B cell (primary cell): Measurements from ENCODE around the gene DPH1. TPM values are rescaled to one million over a fixed set of nuclear protein-coding genes. Genes with fewer than 3 reads are reported as not detected.

Experiments
- ATAC-seq: fragments of 200-7000 bp; cut with Tn5 transposase; one replicate; pipeline ENCODE4 v1.10.0; 2021; ENCODE audit warnings: low read depth, mild to moderate bottlenecking, moderate number of reproducible peaks, moderate library complexity
- CTCF ChIA-PET: fragments of 350-600 bp; sonication (Branson Sonifier 250); formaldehyde crosslinking; loops from one replicate; lab custom pipeline; 2021; ENCODE audit warnings: antibody characterized with exemption, inconsistent platforms; lab: Charles Lee
- POLR2A ChIA-PET: fragments of 350-600 bp; sonication (Branson Sonifier 250); formaldehyde crosslinking; loops from one replicate; lab custom pipeline; 2021; ENCODE audit warnings: antibody characterized with exemption; lab: Charles Lee
- DNase-seq: peaks from one replicate; pipeline ENCODE4 v3.0.0; 2013
- H2AFZ ChIP-seq: 2 replicates; pipeline ENCODE4 v1.6.1; 2012; ENCODE audit warnings: mild to moderate bottlenecking, low read depth, low read length; ENCODE audit not compliant: insufficient read depth, poor library complexity, severe bottlenecking
- H3K27ac ChIP-seq, 2 donors: 1 replicate in 1 of 2; 2 replicates in 1 of 2; pipeline ENCODE4 v1.5.1; 2012 to 2013; ENCODE audit warnings: low read length in 2 of 2, mild to moderate bottlenecking in 2 of 2, moderate library complexity in 1 of 2
- H3K27me3 ChIP-seq, 4 experiments: fragments of 200-600 bp in 1 of 4; sonication (generic) in 1 of 4; replicated peaks in 1 of 4; 1 replicate in 2 of 4; 2 replicates in 2 of 4; pipeline versions ENCODE4 v1.6.1 to v1.7.0; 2013 to 2016; ENCODE audit warnings: low read length in 3 of 4, mild to moderate bottlenecking in 2 of 4, mixed read lengths in 1 of 4, moderate library complexity in 1 of 4; ENCODE audit not compliant: insufficient read depth in 4 of 4, control insufficient read depth in 3 of 4; ENCODE audit errors: control extremely low read depth in 1 of 4
- H3K36me3 ChIP-seq, 2 experiments: replicated peaks in 1 of 2; 1 replicate in 1 of 2; 2 replicates in 1 of 2; pipeline versions ENCODE4 v1.6.1 to v1.7.1; 2013; ENCODE audit warnings: low read length in 1 of 2; ENCODE audit not compliant: insufficient read depth in 2 of 2, control insufficient read depth in 1 of 2; ENCODE audit errors: control extremely low read depth in 1 of 2, extremely low read depth in 1 of 2
- H3K4me1 ChIP-seq, 2 donors: fragments of 200-600 bp in 1 of 2; sonication (generic) in 1 of 2; 1 replicate in 1 of 2; 2 replicates in 1 of 2; pipeline versions ENCODE4 v1.5.1 to v1.6.1; 2013 to 2017; ENCODE audit warnings: low read length in 2 of 2; ENCODE audit not compliant: control insufficient read depth in 2 of 2, insufficient read depth in 2 of 2
- H3K4me2 ChIP-seq: replicated peaks from 2 replicates; pipeline ENCODE3; 2012; ENCODE audit warnings: mild to moderate bottlenecking, low read depth, low read length; ENCODE audit not compliant: poor library complexity, severe bottlenecking
- H3K4me3 ChIP-seq, 5 experiments: fragments of 200-600 bp in 1 of 5; sonication (generic) in 1 of 5; 1 replicate in 3 of 5; 2 replicates in 2 of 5; pipeline versions ENCODE4 v1.5.1 to v1.7.0; 2011 to 2016; ENCODE audit warnings: low read length in 4 of 5, mild to moderate bottlenecking in 4 of 5, low read depth in 2 of 5, control low read depth in 1 of 5, moderate library complexity in 1 of 5; ENCODE audit not compliant: insufficient read depth in 1 of 5; ENCODE audit errors: control extremely low read depth in 1 of 5, extremely low read depth in 1 of 5
- H3K79me2 ChIP-seq: fragments of 200-600 bp; sonication (generic); one replicate; pipeline ENCODE4 v1.6.0; 2016; ENCODE audit warnings: low read length; ENCODE audit not compliant: control insufficient read depth, insufficient read depth
- H3K9ac ChIP-seq: fragments of 200-600 bp; sonication (generic); 2 replicates; pipeline ENCODE4 v1.6.1; 2017; ENCODE audit warnings: mild to moderate bottlenecking, low read length, moderate library complexity
- H3K9me3 ChIP-seq, 3 donors: one replicate each; pipeline versions ENCODE4 v1.6.1 to v1.7.1; 2013; ENCODE audit warnings: low read length in 2 of 3; ENCODE audit not compliant: control insufficient read depth in 2 of 3, insufficient read depth in 1 of 3; ENCODE audit errors: control extremely low read depth in 1 of 3
- H4K20me1 ChIP-seq: 2 replicates; pipeline ENCODE4 v1.6.0; 2012; ENCODE audit warnings: mild to moderate bottlenecking, low read length; ENCODE audit not compliant: insufficient read depth, control insufficient read depth, poor library complexity, severe bottlenecking
- H3K27ac Mint-ChIP-seq: one replicate; pipeline ENCODE4 v1.8.0; 2021; ENCODE audit warnings: mixed read lengths
- H3K27me3 Mint-ChIP-seq: one replicate; pipeline ENCODE4 v1.8.0; 2021; ENCODE audit warnings: mixed read lengths
- H3K4me1 Mint-ChIP-seq: one replicate; pipeline ENCODE4 v1.8.0; 2021; ENCODE audit warnings: mixed read lengths
- H3K4me3 Mint-ChIP-seq: one replicate; pipeline ENCODE4 v1.8.0; 2021; ENCODE audit warnings: mixed read lengths
- H3K9me3 Mint-ChIP-seq: one replicate; pipeline ENCODE4 v1.8.0; 2022; ENCODE audit warnings: mixed read lengths; ENCODE audit not compliant: insufficient read depth
- EZH2 ChIP-seq: IDR thresholded peaks from 2 replicates; pipeline ENCODE4 v1.6.1; 2012; ENCODE audit warnings: borderline replicate concordance, low read depth, mild to moderate bottlenecking, moderate library complexity, low read length; ENCODE audit not compliant: insufficient read depth, poor library complexity, severe bottlenecking
- WGBS: methylation state at CpG from one replicate; pipeline ENCODE4 v1.1.5; 2013; ENCODE audit warnings: missing lambda C conversion rate; ENCODE audit not compliant: insufficient coverage; 5-methylcytosine and 5-hydroxymethylcytosine counted together
- intact Hi-C: fragments of 100-400 bp; cut with micrococcal nuclease; formaldehyde crosslinking; loops from one replicate; pipeline ENCODE4 v1.10.0; 2022
- polyA plus RNA-seq: library from polyadenylated mRNA; depleted of rRNA; stranded (reverse); fragments of >200 nt; gene quantifications from 2 replicates; pipeline ENCODE4 v1.2.3, GENCODE V29; 2012
- total RNA-seq, 2 donors: library from RNA; stranded (reverse); fragments of 120-200 nt in 1 of 2; gene quantifications; 1 replicate in 1 of 2; 2 replicates in 1 of 2; pipeline versions ENCODE4 v1.2.3 to v1.2.4, GENCODE V29; 2013 to 2022
- TF ChIP-seq, protein P1 (sequence below): fragments of 200-600 bp; IDR thresholded peaks from one replicate; pipeline ENCODE4 v1.8.0; 2022; ENCODE audit warnings: antibody characterized with exemption, mild to moderate bottlenecking

Gene DPH1
- total and polyA plus RNA-seq, 2 donors (not counting 1 experiment from before 2014, with no cell fraction given): 83.6 to 105 TPM

DNA sequence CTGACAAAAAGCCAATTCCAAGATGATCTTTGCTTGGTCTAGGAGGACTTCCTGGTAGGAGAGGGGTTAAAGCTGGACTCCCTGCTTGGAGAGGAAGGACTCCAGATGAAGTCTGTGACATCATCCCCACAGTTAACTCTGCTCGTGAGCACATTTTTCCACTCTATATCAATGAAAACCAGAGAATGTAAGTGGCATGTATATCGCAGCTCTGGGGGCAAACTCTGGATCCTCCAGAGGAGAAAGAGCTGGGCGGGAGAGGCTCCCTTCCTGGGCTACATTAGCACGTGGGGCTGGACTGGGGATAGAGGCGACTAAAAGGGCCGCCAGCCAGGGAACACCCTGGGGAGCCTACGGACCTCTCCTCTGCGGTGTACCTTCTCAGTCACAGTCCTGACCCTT, 59.1 kb downstream of the DPH1 start:
- POLR2A ChIA-PET: interaction anchor here (1.3 to 1.5 kb wide), 2 partner anchors 30 to 34 kb away, joined by 4 to 10 read pairs; partner anchors contain the start of gene HIC1
- Mint-ChIP-seq H3K4me3 (peak overlapping the region; percentile 92), H3K9me3 (no peaks in the 10 kb centered on the region), H3K27ac (peak overlapping the region; percentile 94), H3K27me3 (no peaks in the 10 kb centered on the region), H3K4me1 (peaks cover 64% of the 10 kb centered on the region)
- DNase-seq (no peak), ATAC-seq (peak; percentile 22)
- H3K27me3 ChIP-seq: no peaks in the 10 kb centered on the region
- peak overlapping the region; percentile 73 for H3K4me2 ChIP-seq
- intact Hi-C loops: loop anchor here (1.0 to 10.0 kb wide), 3 partner anchors 34 to 150 kb away; partner anchors contain the start of gene HIC1
- no peaks in the 10 kb centered on the region for H3K79me2 ChIP-seq
- H3K9me3 ChIP-seq: no peaks in the 10 kb centered on the region
- 35% methylated on average over 3 of the region's 8 CpGs for WGBS
- H3K4me1 ChIP-seq: peaks cover 45 to 61% of the 10 kb centered on the region in 2 donors
- H4K20me1 ChIP-seq: no peaks in the 10 kb centered on the region
- CTCF ChIA-PET: interaction anchor here (0.6 to 6.6 kb wide), 7 partner anchors 15 to 156 kb away, joined by 3 to 92 read pairs (median 4); partner anchors contain the start of gene HIC1
- H3K9ac ChIP-seq: peak overlapping the region; percentile 68
- peaks cover 0 to 5% of the 10 kb centered on the region in 2 experiments for H3K36me3 ChIP-seq
- peak overlapping the region in 4 of 5 experiments; percentile 29 to 66 (median 54) for H3K4me3 ChIP-seq
- peak overlapping the region; percentile 80 to 85 for H3K27ac ChIP-seq
- TF ChIP-seq, protein P1, sequence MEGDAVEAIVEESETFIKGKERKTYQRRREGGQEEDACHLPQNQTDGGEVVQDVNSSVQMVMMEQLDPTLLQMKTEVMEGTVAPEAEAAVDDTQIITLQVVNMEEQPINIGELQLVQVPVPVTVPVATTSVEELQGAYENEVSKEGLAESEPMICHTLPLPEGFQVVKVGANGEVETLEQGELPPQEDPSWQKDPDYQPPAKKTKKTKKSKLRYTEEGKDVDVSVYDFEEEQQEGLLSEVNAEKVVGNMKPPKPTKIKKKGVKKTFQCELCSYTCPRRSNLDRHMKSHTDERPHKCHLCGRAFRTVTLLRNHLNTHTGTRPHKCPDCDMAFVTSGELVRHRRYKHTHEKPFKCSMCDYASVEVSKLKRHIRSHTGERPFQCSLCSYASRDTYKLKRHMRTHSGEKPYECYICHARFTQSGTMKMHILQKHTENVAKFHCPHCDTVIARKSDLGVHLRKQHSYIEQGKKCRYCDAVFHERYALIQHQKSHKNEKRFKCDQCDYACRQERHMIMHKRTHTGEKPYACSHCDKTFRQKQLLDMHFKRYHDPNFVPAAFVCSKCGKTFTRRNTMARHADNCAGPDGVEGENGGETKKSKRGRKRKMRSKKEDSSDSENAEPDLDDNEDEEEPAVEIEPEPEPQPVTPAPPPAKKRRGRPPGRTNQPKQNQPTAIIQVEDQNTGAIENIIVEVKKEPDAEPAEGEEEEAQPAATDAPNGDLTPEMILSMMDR: no peak
- TF ChIP-seq EZH2: no peak
- H2AFZ ChIP-seq: peak overlapping the region; percentile 55

GRCh38 chr17:2090210-2090641, 60.3 kb downstream of the DPH1 start:
- H3K9ac ChIP-seq: peak overlapping the region; percentile 68
- POLR2A ChIA-PET: interaction anchor here (0.7 to 1.5 kb wide), 3 partner anchors 26 to 304 kb away, joined by 6 to 10 read pairs (median 6); partner anchors contain the start of gene HIC1
- peak overlapping the region; percentile 80 to 85 for H3K27ac ChIP-seq
- H3K27me3 ChIP-seq: no peaks in the 10 kb centered on the region
- intact Hi-C loops: no loop called here
- Mint-ChIP-seq H3K9me3 (no peaks in the 10 kb centered on the region), H3K4me1 (peaks cover 56% of the 10 kb centered on the region), H3K4me3 (peak overlapping the region; percentile 92), H3K27me3 (no peaks in the 10 kb centered on the region), H3K27ac (peak overlapping the region; percentile 88)
- H3K4me1 ChIP-seq: peaks cover 45 to 51% of the 10 kb centered on the region in 2 donors
- CTCF ChIA-PET: interaction anchor here (0.7 to 6.6 kb wide), 5 partner anchors 26 to 1574 kb away, joined by 3 to 92 read pairs (median 14); partner anchors contain the start of gene HIC1
- no peaks in the 10 kb centered on the region for H4K20me1 ChIP-seq
- no peaks in the 10 kb centered on the region for H3K9me3 ChIP-seq
- peaks cover 0 to 2% of the 10 kb centered on the region in 2 experiments for H3K36me3 ChIP-seq
- no peaks in the 10 kb centered on the region for H3K79me2 ChIP-seq
- TF ChIP-seq, protein P1: no peak
- TF ChIP-seq EZH2: no peak
- peak; percentile 58 for DNase-seq
- peak overlapping the region in 4 of 5 experiments; percentile 49 to 66 (median 60) for H3K4me3 ChIP-seq
- ATAC-seq: no peak
- peak overlapping the region; percentile 55 for H2AFZ ChIP-seq
- H3K4me2 ChIP-seq: peak overlapping the region; percentile 73
- WGBS: 65% methylated on average over 6 of the region's 9 CpGs
